Pancreas (tissue), 10 donors: ENCODE results near the gene WBP1L. TPM values are rescaled to one million over a fixed set of nuclear protein-coding genes. Genes with fewer than 3 reads are reported as not detected.

Experiments
- ATAC-seq, 4 donors: fragments of 200-7000 bp; cut with Tn5 transposase; one replicate each; pipeline versions ENCODE4 v1.8.0 to v1.9.1; 2020; ENCODE audit warnings: mild to moderate bottlenecking in 4 of 4, moderate library complexity in 4 of 4
- DNase-seq, 6 donors: peaks; one replicate each; pipeline ENCODE4 v3.0.0-alpha.2; 2020
- FAIRE-seq: peaks from 2 replicates; lab custom pipeline; 2012; peaks lifted over from hg19 to GRCh38; lab: Jason Lieb, UNC
- H3K27ac ChIP-seq, 4 donors: fragments of 200-600 bp; sonication (generic); 1 replicate in 3 of 4; 2 replicates in 1 of 4; pipeline versions ENCODE4 v1.5.0 to v1.8.0; 2020
- H3K27me3 ChIP-seq, 4 donors: fragments of 200-600 bp; one replicate each; pipeline ENCODE4 v1.8.0; 2021
- H3K36me3 ChIP-seq, 3 donors: fragments of 200-600 bp; sonication (generic) in 1 of 3; one replicate each; pipeline versions ENCODE4 v1.5.0 to v1.8.0; 2020 to 2021
- H3K4me1 ChIP-seq, 3 donors: fragments of 200-600 bp; one replicate each; pipeline ENCODE4 v1.8.0; 2021
- H3K4me3 ChIP-seq, 4 donors: fragments of 200-600 bp; sonication (generic) in 2 of 4; one replicate each; pipeline versions ENCODE4 v1.5.0 to v1.8.0; 2020 to 2021
- H3K9me3 ChIP-seq, 4 donors: fragments of 200-600 bp; one replicate each; pipeline ENCODE4 v1.8.0; 2021
- WGBS, 2 donors: extraction: QIAGEN DNeasy Blood & Tissue Kit; methylation state at CpG; one replicate each; pipeline ENCODE4 v1.1.7; 2013; 5-methylcytosine and 5-hydroxymethylcytosine counted together
- intact Hi-C, 3 donors: fragments of 100-400 bp; cut with DNase I; formaldehyde crosslinking; loops; one replicate each; pipeline versions ENCODE4 v1.11.1 to v1.14.2; 2022
- polyA plus RNA-seq, 2 donors: library from polyadenylated mRNA; stranded (reverse); fragments of 200-250 nt; gene quantifications; one replicate each; pipeline ENCODE4 v1.2.3, GENCODE V29; 2013
- total RNA-seq, 6 donors: library from RNA; stranded (reverse); fragmentation: NEBNext Ultra II Directional in 4 of 6; extraction: Animal tissue kit (Norgen Biotek cat#: 25700) in 4 of 6; gene quantifications; one replicate each; pipeline versions ENCODE4 v1.2.1 to v1.2.4, GENCODE V29; 2021 to 2023
- TF ChIP-seq, protein P1 (sequence below), 4 donors: fragments of 200-600 bp; sonication (generic) in 3 of 4; IDR thresholded peaks; one replicate each; pipeline versions ENCODE4 v1.5.0 to v1.8.0; 2021; ENCODE audit warnings: antibody characterized with exemption in 4 of 4
- donor health status: healthy with polysubstance abuse.
- donor health status: DM: no; HTN: no; CAD: no; lungs with moderate emphysema.
- donor health status: DM: no; HTN: no; CAD: no.
- donor health status: control.
- donor health status: control.
- donor health status: Bipolar disorder and iron deficiency.
- donor health status: DM: yes; HTN: yes; CAD: no.
- donor health status: DM: no; HTN: no; CAD: no.
- donor health status: DM: no; HTN: no; CAD: no.
- donor health status: DM: yes; HTN: yes; CAD: no.

WBP1L gene
- total and polyA plus RNA-seq, 8 donors, result 9.0 to 27.3 (median 10.8) TPM

DNA sequence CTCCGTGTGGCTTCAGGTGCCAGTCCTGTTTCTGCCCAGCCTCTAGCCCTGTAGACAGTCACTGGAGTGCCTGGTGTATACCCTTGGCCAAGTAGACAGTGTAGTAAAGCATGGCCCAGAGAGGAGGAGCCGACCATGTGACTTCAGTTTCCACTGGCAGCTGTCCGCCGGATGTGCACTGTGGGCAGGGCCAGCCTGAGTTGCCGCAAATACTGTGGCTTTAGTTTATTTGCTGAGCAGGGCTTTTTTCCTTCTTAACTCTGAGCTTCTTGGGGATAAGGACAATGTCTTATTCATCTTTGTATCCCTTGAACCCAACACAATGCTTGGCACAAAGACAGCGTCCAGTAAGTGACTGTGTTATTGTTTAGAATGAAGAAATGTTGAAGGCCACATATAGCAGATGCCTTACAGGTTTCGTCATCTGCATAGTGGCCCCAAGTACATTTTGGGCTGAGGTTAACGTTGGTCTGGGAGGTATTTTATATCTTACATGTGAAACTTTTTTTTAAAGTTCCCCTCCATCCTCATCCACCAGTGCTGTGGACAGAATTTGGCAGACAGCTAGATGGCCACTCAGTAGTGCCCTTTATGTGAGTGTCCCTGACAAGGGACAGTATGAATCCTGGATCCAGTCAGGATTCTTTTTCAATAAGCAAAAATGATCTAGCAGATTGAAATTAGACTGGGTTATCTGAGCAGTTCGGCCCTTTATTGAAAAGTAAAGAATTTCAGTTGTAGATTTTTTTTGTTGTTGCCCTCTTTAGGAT is 52.8 kb downstream of the WBP1L start:
- no peaks in the 10 kb centered on the region for H3K4me1 ChIP-seq
- H3K27me3 ChIP-seq, result no peaks in the 10 kb centered on the region
- 51 to 61% methylated on average over 9 of the region's 9 CpGs for WGBS, 2 donors
- H3K9me3 ChIP-seq, result no peaks in the 10 kb centered on the region
- DNase-seq (peak in 3 of 6 donors; percentile 31 to 73 (median 54)), FAIRE-seq (no peak), ATAC-seq (peak; percentile 79 to 96 (median 92))
- intact Hi-C loops, result no loop called here
- H3K4me3 ChIP-seq, result no peak overlapping the region
- TF ChIP-seq, protein P1, sequence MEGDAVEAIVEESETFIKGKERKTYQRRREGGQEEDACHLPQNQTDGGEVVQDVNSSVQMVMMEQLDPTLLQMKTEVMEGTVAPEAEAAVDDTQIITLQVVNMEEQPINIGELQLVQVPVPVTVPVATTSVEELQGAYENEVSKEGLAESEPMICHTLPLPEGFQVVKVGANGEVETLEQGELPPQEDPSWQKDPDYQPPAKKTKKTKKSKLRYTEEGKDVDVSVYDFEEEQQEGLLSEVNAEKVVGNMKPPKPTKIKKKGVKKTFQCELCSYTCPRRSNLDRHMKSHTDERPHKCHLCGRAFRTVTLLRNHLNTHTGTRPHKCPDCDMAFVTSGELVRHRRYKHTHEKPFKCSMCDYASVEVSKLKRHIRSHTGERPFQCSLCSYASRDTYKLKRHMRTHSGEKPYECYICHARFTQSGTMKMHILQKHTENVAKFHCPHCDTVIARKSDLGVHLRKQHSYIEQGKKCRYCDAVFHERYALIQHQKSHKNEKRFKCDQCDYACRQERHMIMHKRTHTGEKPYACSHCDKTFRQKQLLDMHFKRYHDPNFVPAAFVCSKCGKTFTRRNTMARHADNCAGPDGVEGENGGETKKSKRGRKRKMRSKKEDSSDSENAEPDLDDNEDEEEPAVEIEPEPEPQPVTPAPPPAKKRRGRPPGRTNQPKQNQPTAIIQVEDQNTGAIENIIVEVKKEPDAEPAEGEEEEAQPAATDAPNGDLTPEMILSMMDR (IDR thresholded peaks at IDR 0.05), result no peak
- H3K27ac ChIP-seq, result peak overlapping the region in 2 of 4 donors; percentile 24 to 47
- H3K36me3 ChIP-seq, result peaks cover 0 to 20% (median 3%) of the 10 kb centered on the region in 3 donors

DNA sequence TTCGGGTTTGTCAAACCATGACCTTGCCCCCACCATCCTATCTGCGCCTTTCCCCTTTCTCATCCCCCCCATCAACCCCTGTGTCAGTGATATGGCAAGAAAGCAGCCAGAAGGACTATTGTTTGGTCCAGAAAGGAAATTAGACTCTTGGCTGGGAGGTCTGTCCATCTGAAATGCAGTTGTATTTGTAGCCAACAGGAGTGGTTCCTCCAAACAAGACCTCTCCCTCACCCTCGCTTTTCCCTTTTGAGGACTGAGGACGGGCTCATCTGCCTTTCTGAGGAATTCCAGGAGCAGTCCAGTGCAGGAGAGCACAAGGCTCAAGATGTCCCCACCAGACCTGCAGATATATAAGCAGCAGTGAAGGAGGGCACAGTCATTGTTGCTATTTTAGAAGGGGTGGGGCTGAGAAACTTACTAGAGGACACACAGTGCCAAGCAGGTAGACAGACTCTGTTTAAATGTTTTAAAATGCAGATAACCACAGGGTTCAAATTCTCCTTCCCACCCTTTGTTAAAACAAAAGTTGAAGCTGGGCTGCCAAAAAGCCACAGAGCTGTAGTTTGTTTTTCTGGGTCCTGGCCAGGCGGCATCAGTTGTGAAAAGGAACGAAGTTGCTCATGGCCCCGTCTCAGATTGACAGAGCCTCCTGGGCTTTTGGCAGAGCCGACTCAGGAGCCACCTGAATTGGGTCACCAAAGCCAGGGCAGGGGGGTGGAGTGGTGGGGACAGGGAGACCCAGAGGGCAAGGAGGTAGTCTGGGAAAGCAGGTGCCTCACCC is 56.1 kb downstream of the WBP1L start:
- WGBS, 2 donors, result 68 to 71% methylated on average over 8 of the region's 8 CpGs
- TF ChIP-seq, protein P1 (IDR thresholded peaks at IDR 0.05), result no peak
- DNase-seq, result no peak
- intact Hi-C loops, result no loop called here
- H3K9me3 ChIP-seq, result no peaks in the 10 kb centered on the region
- no peak overlapping the region for H3K4me3 ChIP-seq
- FAIRE-seq, result no peak
- H3K36me3 ChIP-seq, result peaks cover 0 to 20% (median 3%) of the 10 kb centered on the region in 3 donors
- H3K4me1 ChIP-seq, result peaks cover 0 to 3% (median 0%) of the 10 kb centered on the region in 3 donors
- H3K27ac ChIP-seq, result peak overlapping the region in 1 of 4 donors; percentile 47
- no peak for ATAC-seq
- H3K27me3 ChIP-seq, result no peaks in the 10 kb centered on the region

DNA sequence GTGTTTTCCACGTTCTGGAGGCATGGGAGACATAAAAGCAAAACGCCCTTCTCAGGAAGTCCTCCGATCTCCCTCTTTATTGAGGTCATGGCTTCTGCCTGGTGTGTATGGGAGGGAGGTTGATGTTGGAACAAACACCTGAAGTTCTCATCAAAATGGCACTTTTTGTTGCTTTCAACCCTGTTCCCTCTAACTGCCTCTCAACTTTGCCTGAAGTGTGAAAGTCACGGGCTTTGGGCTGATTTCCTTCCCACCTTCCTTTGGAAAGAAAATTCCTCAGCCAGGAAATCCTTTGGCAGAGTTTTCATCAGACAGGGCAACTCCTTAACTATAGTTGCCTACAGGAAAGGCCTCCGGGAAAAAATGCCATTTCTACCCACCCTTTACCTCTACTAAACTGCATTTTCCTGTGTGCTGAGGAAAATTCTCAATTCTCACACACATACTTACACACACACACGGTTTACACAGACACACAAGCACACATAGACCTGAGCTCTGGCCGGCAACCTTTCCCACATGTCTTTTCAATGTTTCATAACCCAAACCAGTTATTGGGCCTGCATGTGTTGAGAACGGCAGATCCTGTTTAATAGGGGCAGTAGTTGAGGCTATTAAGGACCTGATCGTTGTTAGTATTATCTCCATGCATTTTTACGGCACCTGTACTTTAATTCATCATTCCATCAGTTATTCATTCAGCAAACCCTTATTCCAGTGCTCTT is 57.0 kb downstream of the WBP1L start:
- no peak for ATAC-seq
- no peak for DNase-seq
- H3K4me1 ChIP-seq, result peaks cover 0 to 3% (median 0%) of the 10 kb centered on the region in 3 donors
- no peaks in the 10 kb centered on the region for H3K9me3 ChIP-seq
- intact Hi-C loops, result no loop called here
- H3K4me3 ChIP-seq, result no peak overlapping the region
- peak overlapping the region in 2 of 4 donors; percentile 13 to 47 for H3K27ac ChIP-seq
- peaks cover 0 to 20% (median 3%) of the 10 kb centered on the region in 3 donors for H3K36me3 ChIP-seq
- no peaks in the 10 kb centered on the region for H3K27me3 ChIP-seq
- TF ChIP-seq, protein P1 (IDR thresholded peaks at IDR 0.05), result no peak
- no peak for FAIRE-seq
- 85 to 87% methylated on average over 10 of the region's 10 CpGs for WGBS, 2 donors

DNA sequence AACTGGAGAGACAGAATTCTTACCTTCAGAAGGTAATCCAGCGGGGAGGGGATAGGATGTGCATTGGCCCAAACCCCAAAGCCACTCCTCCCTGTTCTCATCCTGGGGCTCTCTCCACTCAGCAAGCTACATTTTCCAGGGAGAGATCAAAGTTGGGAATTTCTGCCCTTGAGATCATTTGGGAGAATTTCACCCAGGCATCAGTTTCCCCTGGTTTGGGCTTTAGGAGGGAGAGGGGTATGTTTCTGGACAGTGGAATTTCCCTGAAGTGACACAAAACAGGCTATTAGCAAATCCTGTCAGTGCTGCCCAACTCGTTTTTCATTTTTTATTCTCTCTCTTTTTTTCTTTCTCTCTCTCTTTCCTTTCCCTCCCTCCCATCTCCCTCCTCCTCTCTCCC is 57.7 kb downstream of the WBP1L start:
- Histone ChIP-seq H3K27ac (peak overlapping the region in 2 of 4 donors; percentile 13 to 47), H3K4me1 (peaks cover 0 to 3% (median 0%) of the 10 kb centered on the region in 3 donors), H3K9me3 (no peaks in the 10 kb centered on the region), H3K27me3 (no peaks in the 10 kb centered on the region), H3K36me3 (peaks cover 0 to 20% (median 3%) of the 10 kb centered on the region in 3 donors), H3K4me3 (no peak overlapping the region)
- DNase-seq, result no peak
- TF ChIP-seq, protein P1 (IDR thresholded peaks at IDR 0.05), result no peak
- peak in 2 of 4 donors; percentile 21 to 34 for ATAC-seq
- WGBS, 2 donors, result 57 to 59% methylated on average over 2 of the region's 2 CpGs
- no peak for FAIRE-seq
- intact Hi-C loops, result no loop called here
